Keratinocyte (primary cell): Measurements from ENCODE around the gene POLR2L. TPM values are rescaled to one million over a fixed set of nuclear protein-coding genes. Genes with fewer than 3 reads are reported as not detected.
A peak's percentile ranks its signal among the peaks of the same experiment; 100 is the strongest.

Source experiments
- DNase-seq: peaks from one replicate; pipeline ENCODE4 v3.0.0-alpha.2; 2011; ENCODE audit warnings: low read depth, missing footprints, low spot score
- FAIRE-seq: peaks from 2 replicates; lab custom pipeline; 2011; peaks lifted over from hg19 to GRCh38; lab: Jason Lieb, UNC
- H2AFZ ChIP-seq: 2 replicates; pipeline ENCODE4 v1.6.0; 2012; ENCODE audit warnings: low read length, control low read depth, inconsistent platforms; ENCODE audit not compliant: control insufficient read depth
- H3K27ac ChIP-seq: 2 replicates; pipeline ENCODE4 v1.5.1; 2011; ENCODE audit warnings: low read length; ENCODE audit not compliant: control insufficient read depth, insufficient read depth
- H3K27me3 ChIP-seq: 3 replicates; pipeline ENCODE4 v1.6.0; 2011; ENCODE audit warnings: low read length; ENCODE audit not compliant: control insufficient read depth, insufficient read depth; ENCODE audit errors: extremely low read depth
- H3K36me3 ChIP-seq, 2 experiments: 2 replicates in 1 of 2; 3 replicates in 1 of 2; pipeline ENCODE4 v1.5.1; 2011; ENCODE audit warnings: low read length in 2 of 2, mild to moderate bottlenecking in 1 of 2; ENCODE audit not compliant: control insufficient read depth in 2 of 2, insufficient read depth in 2 of 2; ENCODE audit errors: extremely low read depth in 1 of 2
- H3K4me1 ChIP-seq: 3 replicates; pipeline ENCODE4 v1.5.1; 2011; ENCODE audit warnings: low read length; ENCODE audit not compliant: control insufficient read depth, insufficient read depth; ENCODE audit errors: extremely low read depth
- H3K4me2 ChIP-seq: 3 replicates; pipeline ENCODE4 v1.6.0; 2011; ENCODE audit warnings: low read depth, low read length; ENCODE audit not compliant: control insufficient read depth, insufficient read depth; ENCODE audit errors: extremely low read depth
- H3K4me3 ChIP-seq, 3 experiments: fragments of 200-600 bp in 1 of 3; sonication (generic) in 1 of 3; 2 replicates in 2 of 3; 3 replicates in 1 of 3; pipeline ENCODE4 v1.5.1; 2011 to 2016; ENCODE audit warnings: low read length in 3 of 3, mild to moderate bottlenecking in 3 of 3, control low read depth in 2 of 3, inconsistent platforms in 1 of 3, low read depth in 1 of 3, mixed read lengths in 1 of 3, mixed run types in 1 of 3, moderate library complexity in 1 of 3; ENCODE audit not compliant: control insufficient read depth in 2 of 3, insufficient read depth in 2 of 3; ENCODE audit errors: extremely low read depth in 1 of 3
- H3K79me2 ChIP-seq: 2 replicates; pipeline ENCODE4 v1.6.0; 2012; ENCODE audit warnings: low read length; ENCODE audit not compliant: control insufficient read depth, insufficient read depth
- H3K9ac ChIP-seq: 3 replicates; pipeline ENCODE4 v1.6.0; 2011; ENCODE audit warnings: low read length; ENCODE audit not compliant: control insufficient read depth, insufficient read depth; ENCODE audit errors: extremely low read depth
- H3K9me1 ChIP-seq: 3 replicates; pipeline ENCODE4 v1.6.0; 2011; ENCODE audit warnings: low read length; ENCODE audit not compliant: control insufficient read depth, insufficient read depth; ENCODE audit errors: extremely low read depth
- H3K9me3 ChIP-seq: 2 replicates; pipeline ENCODE4 v1.5.1; 2012; ENCODE audit warnings: low read depth, low read length; ENCODE audit not compliant: control insufficient read depth
- H4K20me1 ChIP-seq: 3 replicates; pipeline ENCODE4 v1.6.0; 2011; ENCODE audit warnings: low read length; ENCODE audit not compliant: control insufficient read depth, insufficient read depth; ENCODE audit errors: extremely low read depth
- CTCF ChIP-seq, 3 experiments: IDR thresholded peaks in 1 of 3; conservative IDR thresholded peaks in 1 of 3; optimal IDR thresholded peaks in 1 of 3; 2 replicates in 2 of 3; 3 replicates in 1 of 3; pipeline versions ENCODE3 to v1.5.1; 2011; ENCODE audit warnings: low read length in 3 of 3, mild to moderate bottlenecking in 3 of 3, moderate library complexity in 2 of 3, control low read depth in 1 of 3, inconsistent platforms in 1 of 3; ENCODE audit not compliant: insufficient read depth in 2 of 3; ENCODE audit errors: extremely low read depth in 1 of 3
- EZH2 ChIP-seq: IDR thresholded peaks from one replicate; pipeline ENCODE4 v1.6.1; 2012; ENCODE audit warnings: inconsistent platforms, mild to moderate bottlenecking, low read length, moderate library complexity
- dilution Hi-C: fragments of 300-500 bp; cut with MboI; formaldehyde crosslinking; loops from one replicate; pipeline ENCODE4 v1.7.0; 2020; ENCODE audit warnings: low sequenced_read_pairs; ENCODE audit not compliant: extremely low pct_ligation_motif_present
- polyA plus RNA-seq, 5 experiments: library from polyadenylated mRNA; depleted of rRNA in 3 of 5; stranded (reverse) in 3 of 5; stranded (forward) in 1 of 5; unstranded in 1 of 5; fragments of >200 nt; gene quantifications; 1 replicate in 1 of 5; 2 replicates in 3 of 5; 3 replicates in 1 of 5; pipeline versions ENCODE4 v1.2.1 to v1.2.3, GENCODE V29; 2011 to 2012; ENCODE audit warnings: missing spikeins in 2 of 5, low read depth in 1 of 5, low replicate concordance in 1 of 5

The POLR2L gene
- polyA plus RNA-seq, 1 donor (not counting 4 experiments of a cell fraction or from before 2014, with no cell fraction given), result 145 TPM

GRCh38 chr11:819943-820649 lies 22.2 kb downstream of the POLR2L start:
- Histone ChIP-seq H3K4me3 (peak overlapping the region; percentile 71 to 78 (median 75)), H3K79me2 (peaks cover 6% of the 10 kb centered on the region), H3K9ac (peak overlapping the region; percentile 81), H3K4me1 (peaks cover 25% of the 10 kb centered on the region), H2AFZ (no peak overlapping the region), H4K20me1 (no peaks in the 10 kb centered on the region), H3K27me3 (no peaks in the 10 kb centered on the region), H3K4me2 (peak overlapping the region; percentile 68), H3K9me1 (peaks cover 7% of the 10 kb centered on the region), H3K36me3 (peaks cover 0 to 6% of the 10 kb centered on the region in 2 experiments), H3K9me3 (no peaks in the 10 kb centered on the region), H3K27ac (peak overlapping the region; percentile 76)
- DNase-seq, result no peak
- dilution Hi-C loops, result no loop called here
- TF ChIP-seq EZH2, result no peak
- FAIRE-seq, result no peak

GRCh38 chr11:819129-819931 lies 23.0 kb downstream of the POLR2L start:
- Histone ChIP-seq H3K36me3 (peaks cover 0 to 9% of the 10 kb centered on the region in 2 experiments), H3K27ac (peak overlapping the region; percentile 76), H3K9ac (peak overlapping the region; percentile 81), H3K27me3 (no peaks in the 10 kb centered on the region), H3K79me2 (peaks cover 6% of the 10 kb centered on the region), H3K9me3 (no peaks in the 10 kb centered on the region), H3K4me2 (peak overlapping the region; percentile 84), H3K9me1 (peaks cover 7% of the 10 kb centered on the region), H2AFZ (peak overlapping the region; percentile 73), H3K4me3 (peak overlapping the region; percentile 71 to 78 (median 75)), H3K4me1 (peaks cover 25% of the 10 kb centered on the region), H4K20me1 (no peaks in the 10 kb centered on the region)
- no peak for FAIRE-seq
- no peak for TF ChIP-seq EZH2
- no peak for TF ChIP-seq CTCF (optimal IDR thresholded peaks at IDR 0.05 in 1 of 3, IDR thresholded peaks at IDR 0.05 in 1 of 3, conservative IDR thresholded peaks at IDR 0.05 in 1 of 3; ENCODE audit: extremely low read depth in 1 of 3, insufficient read depth in 2 of 3, low read length in 3 of 3)
- dilution Hi-C loops, result no loop called here
- DNase-seq, result no peak
